ENCODE data around the gene CAPN14. TPM values are rescaled to one million over a fixed set of nuclear protein-coding genes. Genes with fewer than 3 reads are reported as not detected.

The CAPN14 gene
- total RNA-seq, 4 donors from 2014 or later, result 0.14 to 0.16 TPM; not detected in 2

GRCh38 chr2:31208240-31208639, 9.1 kb downstream of the CAPN14 start:
- Histone ChIP-seq H3K27me3 (no peaks in the 10 kb centered on the region), H3K27ac (no peak overlapping the region), H3K4me1 (no peaks in the 10 kb centered on the region), H3K9me3 (no peaks in the 10 kb centered on the region), H3K36me3 (no peaks in the 10 kb centered on the region), H3K4me3 (no peak overlapping the region)
- intact Hi-C loops (cut with DNase I; ENCODE audit: low total_unique reads) (no loop called here), in situ Hi-C loops (cut with MboI; ENCODE audit: low pct_ligation_motif_present in 1 of 4, low pct_unique_long_range_greater_than_20kb in 1 of 4, low sequenced_read_pairs in 3 of 4) (no loop called here)
- DNase-seq, result no peak
- 95 to 100% methylated on average over 1 of the region's 1 CpG for WGBS, 2 donors (ENCODE audit: low coverage in 1 of 2)
- TF ChIP-seq EP300 (IDR thresholded peaks at IDR 0.05; ENCODE audit: low read depth) (no peak), POLR2AphosphoS5 (IDR thresholded peaks at IDR 0.05) (no peak), CTCF (IDR thresholded peaks at IDR 0.05) (no peak), POLR2A (IDR thresholded peaks at IDR 0.05) (no peak)

GRCh38 chr2:31207790-31208189, 9.5 kb downstream of the CAPN14 start:
- DNase-seq, result no peak
- Histone ChIP-seq H3K4me3 (no peak overlapping the region), H3K9me3 (no peaks in the 10 kb centered on the region), H3K36me3 (no peaks in the 10 kb centered on the region), H3K27ac (no peak overlapping the region), H3K27me3 (no peaks in the 10 kb centered on the region), H3K4me1 (no peaks in the 10 kb centered on the region)
- TF ChIP-seq CTCF (IDR thresholded peaks at IDR 0.05) (no peak), POLR2A (IDR thresholded peaks at IDR 0.05) (no peak), EP300 (IDR thresholded peaks at IDR 0.05; ENCODE audit: low read depth) (no peak), POLR2AphosphoS5 (IDR thresholded peaks at IDR 0.05) (no peak)
- in situ Hi-C loops (cut with MboI; ENCODE audit: low pct_ligation_motif_present in 1 of 4, low pct_unique_long_range_greater_than_20kb in 1 of 4, low sequenced_read_pairs in 3 of 4), result no loop called here
- WGBS, 2 donors (ENCODE audit: low coverage in 1 of 2), result 26 to 70% methylated on average over 2 of the region's 2 CpGs
- intact Hi-C loops (cut with DNase I; ENCODE audit: low total_unique reads), result no loop called here

- in situ Hi-C loops (cut with MboI; ENCODE audit: low pct_ligation_motif_present in 1 of 4, low pct_unique_long_range_greater_than_20kb in 1 of 4, low sequenced_read_pairs in 3 of 4), result no loop called here
- TF ChIP-seq CTCF (IDR thresholded peaks at IDR 0.05) (no peak), POLR2AphosphoS5 (IDR thresholded peaks at IDR 0.05) (no peak), POLR2A (IDR thresholded peaks at IDR 0.05) (no peak), EP300 (IDR thresholded peaks at IDR 0.05; ENCODE audit: low read depth) (no peak)
- Histone ChIP-seq H3K27me3 (no peaks in the 10 kb centered on the region), H3K4me1 (no peaks in the 10 kb centered on the region), H3K9me3 (no peaks in the 10 kb centered on the region), H3K4me3 (no peak overlapping the region), H3K36me3 (no peaks in the 10 kb centered on the region), H3K27ac (no peak overlapping the region)
- DNase-seq, result no peak
- intact Hi-C loops (cut with DNase I; ENCODE audit: low total_unique reads), result no loop called here
- WGBS, 2 donors (ENCODE audit: low coverage in 1 of 2), result 74 to 83% methylated on average over 1 to 3 of the region's 3 CpGs
Measured at GRCh38 chr2:31205613-31206012, 11.7 kb downstream of the CAPN14 start.

GRCh38 chr2:31205186-31205585, 12.1 kb downstream of the CAPN14 start:
- Histone ChIP-seq H3K36me3 (no peaks in the 10 kb centered on the region), H3K4me1 (no peaks in the 10 kb centered on the region), H3K9me3 (no peaks in the 10 kb centered on the region), H3K4me3 (no peak overlapping the region), H3K27ac (no peak overlapping the region), H3K27me3 (no peaks in the 10 kb centered on the region)
- in situ Hi-C loops (cut with MboI; ENCODE audit: low pct_ligation_motif_present in 1 of 4, low pct_unique_long_range_greater_than_20kb in 1 of 4, low sequenced_read_pairs in 3 of 4), result no loop called here
- 88% methylated on average over 9 of the region's 9 CpGs; no CpG with 5 or more reads in 1 of the 2 donors for WGBS, 2 donors (ENCODE audit: low coverage in 1 of 2)
- intact Hi-C loops (cut with DNase I; ENCODE audit: low total_unique reads), result no loop called here
- DNase-seq, result no peak
- TF ChIP-seq POLR2A (IDR thresholded peaks at IDR 0.05) (no peak), POLR2AphosphoS5 (IDR thresholded peaks at IDR 0.05) (no peak), CTCF (IDR thresholded peaks at IDR 0.05) (no peak), EP300 (IDR thresholded peaks at IDR 0.05; ENCODE audit: low read depth) (no peak)

All from transverse colon (tissue), 4 donors.